SJSA1 (cell line): Measurements from ENCODE around the gene FAM219A. TPM values are rescaled to one million over a fixed set of nuclear protein-coding genes. Genes with fewer than 3 reads are reported as not detected.

Experiments used
- DNase-seq, 2 experiments: peaks; one replicate each; pipeline ENCODE4 v3.0.0-alpha.2; 2015 to 2020; ENCODE audit warnings: low spot score in 2 of 2, low read depth in 1 of 2
- H3K27ac ChIP-seq: fragments of 250-450 bp; sonication (Bioruptor Pico); 2 replicates; pipeline ENCODE4 v1.5.1; 2020; ENCODE audit warnings: mild to moderate bottlenecking, moderate library complexity
- H3K27me3 ChIP-seq: fragments of 250-450 bp; sonication (Bioruptor Pico); replicated peaks from 2 replicates; pipeline ENCODE4 v1.5.1; 2020; ENCODE audit warnings: mild to moderate bottlenecking, moderate library complexity
- H3K36me3 ChIP-seq: fragments of 250-450 bp; sonication (Bioruptor Pico); 2 replicates; pipeline ENCODE4 v1.5.1; 2020; ENCODE audit warnings: mild to moderate bottlenecking
- H3K4me1 ChIP-seq: fragments of 250-450 bp; sonication (Bioruptor Pico); replicated peaks from 2 replicates; pipeline ENCODE4 v1.6.1; 2021; ENCODE audit warnings: mild to moderate bottlenecking
- H3K4me3 ChIP-seq: fragments of 250-450 bp; sonication (Bioruptor Pico); 2 replicates; pipeline ENCODE4 v1.5.1; 2020; ENCODE audit warnings: mild to moderate bottlenecking
- H3K9me3 ChIP-seq: fragments of 250-450 bp; sonication (Bioruptor Pico); replicated peaks from 2 replicates; pipeline ENCODE4 v1.5.1; 2020; ENCODE audit warnings: mild to moderate bottlenecking
- total RNA-seq: library from RNA; depleted of rRNA; stranded (reverse); fragments of >200 nt; shearing (Covaris generic); gene quantifications from 2 replicates; pipeline ENCODE4 v1.2.3, GENCODE V29; 2014

The FAM219A gene
- total RNA-seq, 1 experiment from 2014 or later: 13.3 TPM

GRCh38 chr9:34419716-34420504 is 38.5 kb downstream of the FAM219A start:
- H3K27ac ChIP-seq: no peak overlapping the region
- no peaks in the 10 kb centered on the region for H3K36me3 ChIP-seq
- no peaks in the 10 kb centered on the region for H3K9me3 ChIP-seq
- no peaks in the 10 kb centered on the region for H3K4me1 ChIP-seq
- H3K4me3 ChIP-seq: no peak overlapping the region
- H3K27me3 ChIP-seq: no peaks in the 10 kb centered on the region
- DNase-seq: no peak

- H3K27me3 ChIP-seq: no peaks in the 10 kb centered on the region
- H3K4me3 ChIP-seq: no peak overlapping the region
- no peaks in the 10 kb centered on the region for H3K36me3 ChIP-seq
- no peaks in the 10 kb centered on the region for H3K4me1 ChIP-seq
- H3K27ac ChIP-seq: no peak overlapping the region
- no peak for DNase-seq
- H3K9me3 ChIP-seq: no peaks in the 10 kb centered on the region
Observed at GRCh38 chr9:34417734-34418133, 40.6 kb downstream of the FAM219A start.

GRCh38 chr9:34413231-34413852 is 45.0 kb downstream of the FAM219A start:
- H3K4me3 ChIP-seq: no peak overlapping the region
- H3K27ac ChIP-seq: no peak overlapping the region
- H3K36me3 ChIP-seq: no peaks in the 10 kb centered on the region
- H3K4me1 ChIP-seq: no peaks in the 10 kb centered on the region
- DNase-seq: peak in 1 of 2 experiments; percentile 45
- no peaks in the 10 kb centered on the region for H3K27me3 ChIP-seq
- H3K9me3 ChIP-seq: no peaks in the 10 kb centered on the region

GRCh38 chr9:34412336-34412735 is 46.0 kb downstream of the FAM219A start:
- Histone ChIP-seq H3K27me3 (no peaks in the 10 kb centered on the region), H3K36me3 (no peaks in the 10 kb centered on the region), H3K27ac (no peak overlapping the region), H3K9me3 (no peaks in the 10 kb centered on the region), H3K4me3 (no peak overlapping the region), H3K4me1 (no peaks in the 10 kb centered on the region)
- no peak for DNase-seq

GRCh38 chr9:34409154-34409553 is 49.2 kb downstream of the FAM219A start:
- DNase-seq: no peak
- no peaks in the 10 kb centered on the region for H3K9me3 ChIP-seq
- no peaks in the 10 kb centered on the region for H3K4me1 ChIP-seq
- no peak overlapping the region for H3K27ac ChIP-seq
- H3K4me3 ChIP-seq: no peak overlapping the region
- H3K36me3 ChIP-seq: no peaks in the 10 kb centered on the region
- H3K27me3 ChIP-seq: no peaks in the 10 kb centered on the region

- Histone ChIP-seq H3K36me3 (peaks cover 5% of the 10 kb centered on the region; the same call in 1 of the 2 replicates), H3K4me3 (no peak overlapping the region)
Observed at GRCh38 chr9:34408173-34408572, 50.2 kb downstream of the FAM219A start.

GRCh38 chr9:34406219-34406618 is 52.2 kb downstream of the FAM219A start:
- H3K4me3 ChIP-seq: no peak overlapping the region
- H3K27ac ChIP-seq: no peak overlapping the region
- no peak for DNase-seq
- H3K4me1 ChIP-seq: no peaks in the 10 kb centered on the region
- no peaks in the 10 kb centered on the region for H3K9me3 ChIP-seq
- H3K36me3 ChIP-seq: peaks cover 8% of the 10 kb centered on the region
- H3K27me3 ChIP-seq: no peaks in the 10 kb centered on the region

More at GRCh38 chr9:34408173-34408572, 50.2 kb downstream of the FAM219A start:
- no peak overlapping the region for H3K27ac ChIP-seq
- no peaks in the 10 kb centered on the region for H3K4me1 ChIP-seq
- H3K27me3 ChIP-seq: no peaks in the 10 kb centered on the region
- H3K9me3 ChIP-seq: no peaks in the 10 kb centered on the region
- no peak for DNase-seq

GRCh38 chr9:34405719-34406118 is 52.7 kb downstream of the FAM219A start:
- peaks cover 8% of the 10 kb centered on the region for H3K36me3 ChIP-seq
- no peaks in the 10 kb centered on the region for H3K4me1 ChIP-seq
- H3K4me3 ChIP-seq: no peak overlapping the region
- H3K27ac ChIP-seq: no peak overlapping the region
- no peaks in the 10 kb centered on the region for H3K9me3 ChIP-seq
- DNase-seq: no peak
- no peaks in the 10 kb centered on the region for H3K27me3 ChIP-seq

GRCh38 chr9:34403554-34404380 is 54.6 kb downstream of the FAM219A start:
- peak; percentile 42 to 50 for DNase-seq
- no peak overlapping the region for H3K4me3 ChIP-seq
- H3K27ac ChIP-seq: no peak overlapping the region
- H3K4me1 ChIP-seq: no peaks in the 10 kb centered on the region
- no peaks in the 10 kb centered on the region for H3K27me3 ChIP-seq
- H3K9me3 ChIP-seq: no peaks in the 10 kb centered on the region
- H3K36me3 ChIP-seq: peaks cover 8% of the 10 kb centered on the region

- H3K4me3 ChIP-seq: no peak overlapping the region
- DNase-seq: no peak
- no peak overlapping the region for H3K27ac ChIP-seq
- H3K9me3 ChIP-seq: no peaks in the 10 kb centered on the region
- no peaks in the 10 kb centered on the region for H3K4me1 ChIP-seq
- H3K27me3 ChIP-seq: no peaks in the 10 kb centered on the region
- H3K36me3 ChIP-seq: peaks cover 8% of the 10 kb centered on the region
Observed at GRCh38 chr9:34400686-34401602, 57.4 kb downstream of the FAM219A start.

GRCh38 chr9:34400275-34400674 is 58.1 kb downstream of the FAM219A start:
- H3K27me3 ChIP-seq: no peaks in the 10 kb centered on the region
- DNase-seq: no peak
- H3K27ac ChIP-seq: no peak overlapping the region
- H3K9me3 ChIP-seq: no peaks in the 10 kb centered on the region
- H3K4me3 ChIP-seq: no peak overlapping the region
- H3K4me1 ChIP-seq: no peaks in the 10 kb centered on the region
- peaks cover 8% of the 10 kb centered on the region for H3K36me3 ChIP-seq

GRCh38 chr9:34399729-34400128 is 58.6 kb downstream of the FAM219A start:
- Histone ChIP-seq H3K36me3 (peaks cover 8% of the 10 kb centered on the region), H3K4me1 (no peaks in the 10 kb centered on the region), H3K9me3 (no peaks in the 10 kb centered on the region), H3K4me3 (no peak overlapping the region), H3K27ac (no peak overlapping the region), H3K27me3 (no peaks in the 10 kb centered on the region)
- no peak for DNase-seq

- Histone ChIP-seq H3K36me3 (peaks cover 8% of the 10 kb centered on the region), H3K4me3 (no peak overlapping the region), H3K9me3 (no peaks in the 10 kb centered on the region), H3K27me3 (no peaks in the 10 kb centered on the region), H3K4me1 (no peaks in the 10 kb centered on the region), H3K27ac (no peak overlapping the region)
- DNase-seq: no peak
Observed at GRCh38 chr9:34398875-34399274, 59.5 kb downstream of the FAM219A start.
